Left lung (tissue), 10 donors: Measurements from ENCODE around the gene TMEM134. TPM values are rescaled to one million over a fixed set of nuclear protein-coding genes. Genes with fewer than 3 reads are reported as not detected.

Experiments
- ATAC-seq: fragments of 200-7000 bp; cut with Tn5 transposase; one replicate; pipeline ENCODE4 v1.9.1; 2020; ENCODE audit warnings: moderate library complexity
- DNase-seq, 4 donors: peaks; one replicate each; pipeline ENCODE4 v3.0.0-alpha.2; 2013 to 2020
- H3K27ac ChIP-seq, 2 donors: fragments of 200-600 bp; sonication (generic) in 1 of 2; one replicate each; pipeline versions ENCODE4 v1.5.0 to v1.8.0; 2020 to 2021
- H3K27me3 ChIP-seq, 2 donors: fragments of 200-600 bp; sonication (generic) in 1 of 2; one replicate each; pipeline versions ENCODE4 v1.5.0 to v1.8.0; 2020 to 2021
- H3K36me3 ChIP-seq, 2 donors: fragments of 200-600 bp; sonication (generic) in 1 of 2; one replicate each; pipeline versions ENCODE4 v1.5.0 to v1.8.0; 2020 to 2021
- H3K4me1 ChIP-seq, 2 donors: fragments of 200-600 bp; one replicate each; pipeline ENCODE4 v1.8.0; 2021
- H3K4me3 ChIP-seq, 2 donors: fragments of 200-600 bp; sonication (generic) in 1 of 2; one replicate each; pipeline versions ENCODE4 v1.5.0 to v1.8.0; 2020 to 2021; ENCODE audit warnings: mild to moderate bottlenecking in 1 of 2
- H3K9me3 ChIP-seq, 2 donors: fragments of 200-600 bp; sonication (generic) in 1 of 2; one replicate each; pipeline versions ENCODE4 v1.5.0 to v1.8.0; 2020 to 2021
- intact Hi-C, 2 donors: fragments of 100-400 bp; cut with DNase I; formaldehyde crosslinking; loops; one replicate each; pipeline versions ENCODE4 v1.11.2 to v1.14.2; 2022
- polyA plus RNA-seq, 6 donors: library from polyadenylated mRNA; unstranded; fragments of 120-200 nt; gene quantifications; one replicate each; pipeline ENCODE4 v1.2.1, GENCODE V29; 2013; ENCODE audit not compliant: insufficient read length in 6 of 6
- total RNA-seq, 2 donors: library from RNA; stranded (reverse); fragmentation: NEBNext Ultra II Directional; extraction: Animal tissue kit (Norgen Biotek cat#: 25700); gene quantifications; one replicate each; pipeline ENCODE4 v1.2.1, GENCODE V29; 2021
- TF ChIP-seq, protein P1 (sequence below), 2 donors: fragments of 200-600 bp; sonication (generic) in 1 of 2; IDR thresholded peaks; one replicate each; pipeline versions ENCODE4 v1.5.0 to v1.8.0; 2021; ENCODE audit warnings: antibody characterized with exemption in 2 of 2
- donor health status: DM: no; HTN: yes; CAD: no.
- donor health status: DM: no; HTN: no; CAD: no.

The TMEM134 gene
- total and polyA plus RNA-seq, 8 donors = 33.4 to 51.8 (median 44.7) TPM

- intact Hi-C loops = no loop called here
- Histone ChIP-seq H3K27ac (no peak overlapping the region), H3K4me1 (peaks cover 0 to 14% of the 10 kb centered on the region in 2 donors), H3K4me3 (no peak overlapping the region), H3K36me3 (no peaks in the 10 kb centered on the region), H3K27me3 (no peaks in the 10 kb centered on the region), H3K9me3 (no peaks in the 10 kb centered on the region)
- TF ChIP-seq, protein P1, sequence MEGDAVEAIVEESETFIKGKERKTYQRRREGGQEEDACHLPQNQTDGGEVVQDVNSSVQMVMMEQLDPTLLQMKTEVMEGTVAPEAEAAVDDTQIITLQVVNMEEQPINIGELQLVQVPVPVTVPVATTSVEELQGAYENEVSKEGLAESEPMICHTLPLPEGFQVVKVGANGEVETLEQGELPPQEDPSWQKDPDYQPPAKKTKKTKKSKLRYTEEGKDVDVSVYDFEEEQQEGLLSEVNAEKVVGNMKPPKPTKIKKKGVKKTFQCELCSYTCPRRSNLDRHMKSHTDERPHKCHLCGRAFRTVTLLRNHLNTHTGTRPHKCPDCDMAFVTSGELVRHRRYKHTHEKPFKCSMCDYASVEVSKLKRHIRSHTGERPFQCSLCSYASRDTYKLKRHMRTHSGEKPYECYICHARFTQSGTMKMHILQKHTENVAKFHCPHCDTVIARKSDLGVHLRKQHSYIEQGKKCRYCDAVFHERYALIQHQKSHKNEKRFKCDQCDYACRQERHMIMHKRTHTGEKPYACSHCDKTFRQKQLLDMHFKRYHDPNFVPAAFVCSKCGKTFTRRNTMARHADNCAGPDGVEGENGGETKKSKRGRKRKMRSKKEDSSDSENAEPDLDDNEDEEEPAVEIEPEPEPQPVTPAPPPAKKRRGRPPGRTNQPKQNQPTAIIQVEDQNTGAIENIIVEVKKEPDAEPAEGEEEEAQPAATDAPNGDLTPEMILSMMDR (IDR thresholded peaks at IDR 0.05) = no peak
- no peak for ATAC-seq
- DNase-seq = peak in 1 of 4 donors; percentile 72
Observed at GRCh38 chr11:67450796-67451657, 18.0 kb downstream of the TMEM134 start.

DNA sequence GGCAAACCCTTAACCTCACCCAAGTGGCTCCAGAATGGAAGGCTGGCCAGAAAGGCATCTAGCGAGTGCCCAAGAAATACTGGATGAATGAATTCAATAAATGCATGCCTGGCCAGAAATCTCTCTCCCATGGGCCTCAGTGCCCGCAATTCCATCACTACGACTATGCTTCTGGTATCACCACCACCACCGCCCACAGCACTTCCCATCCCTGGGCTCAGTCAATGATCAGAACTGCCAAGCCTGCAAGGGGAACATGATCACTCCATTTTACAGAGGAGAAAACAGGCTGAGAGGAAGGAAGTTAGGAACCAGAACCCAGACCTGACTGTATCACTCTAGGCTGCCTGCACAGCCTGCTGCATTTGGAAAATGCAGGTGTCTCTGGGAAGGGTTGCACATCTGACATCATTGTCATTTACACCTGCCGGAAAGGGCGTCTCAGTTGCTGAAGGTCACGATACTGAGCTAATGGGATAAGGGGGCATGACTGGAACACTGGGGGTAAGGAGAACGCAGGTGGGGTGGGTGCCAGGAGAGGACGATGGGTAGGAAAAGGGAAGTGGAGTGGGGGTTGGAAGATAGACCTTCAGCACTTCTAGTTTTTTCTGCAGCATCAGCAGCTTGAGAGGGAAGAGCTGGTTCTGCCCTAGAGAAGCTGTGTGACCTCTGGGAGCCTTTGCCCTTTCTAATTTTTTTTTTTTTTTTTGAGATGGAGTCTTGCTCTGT lies 19.8 kb downstream of the TMEM134 start:
- Histone ChIP-seq H3K27me3 (no peaks in the 10 kb centered on the region), H3K4me3 (no peak overlapping the region), H3K9me3 (no peaks in the 10 kb centered on the region), H3K4me1 (peaks cover 0 to 24% of the 10 kb centered on the region in 2 donors), H3K36me3 (no peaks in the 10 kb centered on the region), H3K27ac (peak overlapping the region in 1 of 2 donors; percentile 33)
- TF ChIP-seq, protein P1 (IDR thresholded peaks at IDR 0.05) = no peak
- DNase-seq (no peak), ATAC-seq (peak; percentile 68)
- intact Hi-C loops = no loop called here

- intact Hi-C loops = no loop called here
- TF ChIP-seq, protein P1 (IDR thresholded peaks at IDR 0.05) = no peak
Observed at GRCh38 chr11:67448220-67448609, 20.8 kb downstream of the TMEM134 start.

GRCh38 chr11:67445515-67445914 lies 23.5 kb downstream of the TMEM134 start:
- TF ChIP-seq, protein P1 (IDR thresholded peaks at IDR 0.05) = no peak
- no peaks in the 10 kb centered on the region for H3K27me3 ChIP-seq
- intact Hi-C loops = no loop called here
- H3K4me3 ChIP-seq = no peak overlapping the region
- DNase-seq (no peak), ATAC-seq (no peak)
- no peak overlapping the region for H3K27ac ChIP-seq
- H3K9me3 ChIP-seq = no peaks in the 10 kb centered on the region
- H3K36me3 ChIP-seq = peaks cover 0 to 18% of the 10 kb centered on the region in 2 donors
- H3K4me1 ChIP-seq = peaks cover 6 to 57% of the 10 kb centered on the region in 2 donors

More at GRCh38 chr11:67448220-67448609, 20.8 kb downstream of the TMEM134 start:
- H3K4me1 ChIP-seq = peaks cover 0 to 31% of the 10 kb centered on the region in 2 donors
- H3K27ac ChIP-seq = no peak overlapping the region
- no peak overlapping the region for H3K4me3 ChIP-seq
- no peaks in the 10 kb centered on the region for H3K9me3 ChIP-seq
- DNase-seq = peak in 1 of 4 donors; percentile 55
- H3K27me3 ChIP-seq = no peaks in the 10 kb centered on the region
- ATAC-seq = no peak
- no peaks in the 10 kb centered on the region for H3K36me3 ChIP-seq
